OCI-LY3 (cell line): ENCODE data around the gene OGFR.

Source experiments
- H2AFZ ChIP-seq: fragments of 200-600, 300-600 bp; shearing (Covaris generic); 2 replicates; pipeline ENCODE4 v1.6.0; 2014; ENCODE audit warnings: antibody characterized with exemption, low read depth, low read length
- H3K27ac ChIP-seq: fragments of 200-600, 300-600 bp; sonication (generic); 2 replicates; pipeline ENCODE4 v1.5.1; 2014; ENCODE audit warnings: mild to moderate bottlenecking, low read length, moderate library complexity, mixed read lengths
- H3K27me3 ChIP-seq: fragments of 200-600, 300-600 bp; sonication (generic); 2 replicates; pipeline ENCODE4 v1.6.1; 2014; ENCODE audit warnings: low read depth, low read length, mixed read lengths
- H3K36me3 ChIP-seq: fragments of 200-600, 300-600 bp; sonication (generic); replicated peaks from 2 replicates; pipeline ENCODE3; 2014; ENCODE audit warnings: low read depth, low read length, mixed read lengths
- H3K4me1 ChIP-seq: fragments of 300-600, 200-600 bp; sonication (generic); 2 replicates; pipeline ENCODE4 v1.6.1; 2014; ENCODE audit warnings: low read length, mixed read lengths
- H3K4me2 ChIP-seq: fragments of 200-600, 300-600 bp; sonication (generic); 2 replicates; pipeline ENCODE4 v1.6.1; 2014; ENCODE audit warnings: low read length, mixed read lengths
- H3K4me3 ChIP-seq: fragments of 300-600, 200-600 bp; sonication (generic); 2 replicates; pipeline ENCODE4 v1.5.1; 2014; ENCODE audit warnings: antibody characterized with exemption, mild to moderate bottlenecking, low read length, moderate library complexity
- H3K79me2 ChIP-seq: fragments of 300-600, 200-600 bp; shearing (Covaris generic); 2 replicates; pipeline ENCODE4 v1.6.1; 2014; ENCODE audit warnings: mild to moderate bottlenecking, low read length, mixed read lengths
- H3K9ac ChIP-seq: fragments of 300-600, 200-600 bp; shearing (Covaris generic); 2 replicates; pipeline ENCODE4 v1.6.0; 2014; ENCODE audit warnings: mild to moderate bottlenecking, low read length, moderate library complexity
- H3K9me3 ChIP-seq: fragments of 200-600, 300-600 bp; shearing (Covaris generic); 2 replicates; pipeline ENCODE4 v1.6.1; 2014; ENCODE audit warnings: low read length, mixed read lengths; ENCODE audit not compliant: insufficient read depth
- H4K20me1 ChIP-seq: fragments of 200-600, 300-600 bp; sonication (generic); 2 replicates; pipeline ENCODE4 v1.6.1; 2016; ENCODE audit warnings: low read length, mixed read lengths; ENCODE audit not compliant: insufficient read depth
- CTCF ChIP-seq: fragments of 200-600, 300-600 bp; sonication (generic); IDR thresholded peaks from 2 replicates; pipeline ENCODE4 v1.5.1; 2014; ENCODE audit warnings: antibody characterized with exemption, low read length, low read depth
- EZH2phosphoT487 ChIP-seq: fragments of 200-600 bp; shearing (Covaris generic); IDR thresholded peaks from 2 replicates; pipeline ENCODE4 v1.6.1; 2018; ENCODE audit warnings: antibody characterized with exemption, mixed run types, low read depth

The OGFR gene

GRCh38 chr20:62799873-62800272, 4.8 kb upstream of the OGFR start:
- Histone ChIP-seq H3K27ac (no peak overlapping the region), H2AFZ (no peak overlapping the region), H3K4me3 (no peak overlapping the region), H3K79me2 (peaks cover 11% of the 10 kb centered on the region), H4K20me1 (peaks cover 8% of the 10 kb centered on the region; the same call in 1 of the 2 replicates), H3K9me3 (no peaks in the 10 kb centered on the region), H3K27me3 (no peaks in the 10 kb centered on the region), H3K36me3 (peaks cover 43% of the 10 kb centered on the region), H3K4me1 (peaks cover 15% of the 10 kb centered on the region), H3K4me2 (no peak overlapping the region), H3K9ac (no peak overlapping the region)
- TF ChIP-seq CTCF (no peak), EZH2phosphoT487 (no peak)

- H3K4me2 ChIP-seq: no peak overlapping the region
- H3K9ac ChIP-seq: no peak overlapping the region
- peaks cover 18% of the 10 kb centered on the region for H3K79me2 ChIP-seq
- no peak overlapping the region for H3K27ac ChIP-seq
- H4K20me1 ChIP-seq: peaks cover 10% of the 10 kb centered on the region
- H3K36me3 ChIP-seq: peaks cover 45% of the 10 kb centered on the region
- no peaks in the 10 kb centered on the region for H3K27me3 ChIP-seq
- no peak overlapping the region for H3K4me3 ChIP-seq
- H3K4me1 ChIP-seq: peaks cover 15% of the 10 kb centered on the region
- H2AFZ ChIP-seq: no peak overlapping the region
- H3K9me3 ChIP-seq: no peaks in the 10 kb centered on the region
- TF ChIP-seq CTCF (no peak), EZH2phosphoT487 (no peak)
These were observed 4.0 kb upstream of the OGFR start for GRCh38 chr20:62800314-62801259.

GRCh38 chr20:62801284-62802010, 3.2 kb upstream of the OGFR start:
- peaks cover 19% of the 10 kb centered on the region for H4K20me1 ChIP-seq
- H3K27me3 ChIP-seq: no peaks in the 10 kb centered on the region
- TF ChIP-seq EZH2phosphoT487 (no peak), CTCF (no peak)
- H3K4me2 ChIP-seq: no peak overlapping the region
- H3K9me3 ChIP-seq: no peaks in the 10 kb centered on the region
- peaks cover 52% of the 10 kb centered on the region for H3K36me3 ChIP-seq
- H2AFZ ChIP-seq: no peak overlapping the region
- H3K79me2 ChIP-seq: peaks cover 27% of the 10 kb centered on the region
- no peak overlapping the region for H3K4me3 ChIP-seq
- H3K27ac ChIP-seq: no peak overlapping the region
- H3K9ac ChIP-seq: no peak overlapping the region
- peaks cover 22% of the 10 kb centered on the region for H3K4me1 ChIP-seq

- Histone ChIP-seq H3K9me3 (no peaks in the 10 kb centered on the region), H3K27me3 (no peaks in the 10 kb centered on the region), H3K27ac (no peak overlapping the region), H3K79me2 (peaks cover 30% of the 10 kb centered on the region), H3K9ac (no peak overlapping the region), H2AFZ (no peak overlapping the region), H3K36me3 (peaks cover 59% of the 10 kb centered on the region), H3K4me1 (peaks cover 26% of the 10 kb centered on the region), H3K4me2 (no peak overlapping the region), H3K4me3 (no peak overlapping the region), H4K20me1 (peaks cover 24% of the 10 kb centered on the region)
- TF ChIP-seq EZH2phosphoT487 (no peak), CTCF (no peak)
These were observed 2.5 kb upstream of the OGFR start for GRCh38 chr20:62802026-62802712.
